SK-N-SH (cell line): Measurements from ENCODE around the gene VRTN. TPM values are rescaled to one million over a fixed set of nuclear protein-coding genes. Genes with fewer than 3 reads are reported as not detected.

Experiments used
- CTCF ChIA-PET: fragments of 300-600, 350-600 bp; formaldehyde crosslinking; extraction: SDS; loops from one replicate; lab custom pipeline; 2021; lab: Yijun Ruan, JAX
- POLR2A ChIA-PET: fragments of 350-600 bp; sonication (Branson Sonifier 250); formaldehyde crosslinking; extraction: SDS; loops from one replicate; lab custom pipeline; 2020; ENCODE audit warnings: antibody characterized with exemption, inconsistent platforms; lab: Yijun Ruan, JAX
- DNase-seq: peaks from one replicate; pipeline ENCODE4 v3.0.0; 2012
- H2AFZ ChIP-seq: fragments of 200-600 bp; sonication (generic); 2 replicates; pipeline ENCODE4 v1.8.1; 2016; ENCODE audit warnings: antibody characterized with exemption, mild to moderate bottlenecking, low read depth
- H3F3A ChIP-seq: fragments of 200-600 bp; sonication (generic); replicated peaks from 2 replicates; pipeline ENCODE3; 2016; ENCODE audit warnings: antibody characterized with exemption, mild to moderate bottlenecking; ENCODE audit not compliant: insufficient read depth
- H3K27ac ChIP-seq, 2 experiments: fragments of 200-500 bp in 1 of 2; fragments of 200-600 bp in 1 of 2; sonication (Bioruptor generic) in 1 of 2; sonication (generic), shearing (Covaris generic) in 1 of 2; 2 replicates each; pipeline versions ENCODE4 v1.5.1 to v1.6.1; 2014 to 2016; ENCODE audit warnings: low read depth in 2 of 2, inconsistent platforms in 1 of 2, low read length in 1 of 2, mild to moderate bottlenecking in 1 of 2, mixed read lengths in 1 of 2
- H3K27me3 ChIP-seq: fragments of 200-600 bp; sonication (generic), shearing (Covaris generic); 2 replicates; pipeline ENCODE4 v1.6.1; 2016; ENCODE audit warnings: mixed run types; ENCODE audit not compliant: insufficient read depth
- H3K36me3 ChIP-seq, 2 experiments: fragments of 200-500 bp in 1 of 2; fragments of 200-600 bp in 1 of 2; sonication (Bioruptor generic) in 1 of 2; sonication (generic) in 1 of 2; replicated peaks in 1 of 2; 2 replicates each; pipeline versions ENCODE3 to v1.5.1; 2014 to 2016; ENCODE audit warnings: low read length in 1 of 2, mild to moderate bottlenecking in 1 of 2; ENCODE audit not compliant: insufficient read depth in 2 of 2, control insufficient read depth in 1 of 2
- H3K4me1 ChIP-seq, 2 experiments: fragments of 200-500 bp in 1 of 2; fragments of 200-600 bp in 1 of 2; sonication (Bioruptor generic) in 1 of 2; sonication (generic), shearing (Covaris generic) in 1 of 2; 2 replicates each; pipeline versions ENCODE4 v1.5.1 to v1.6.1; 2014 to 2016; ENCODE audit warnings: low read depth in 1 of 2, low read length in 1 of 2, mixed run types in 1 of 2; ENCODE audit not compliant: insufficient read depth in 2 of 2, control insufficient read depth in 1 of 2
- H3K4me2 ChIP-seq: fragments of 200-600 bp; sonication (generic), shearing (Covaris generic); 2 replicates; pipeline ENCODE4 v1.6.1; 2017; ENCODE audit warnings: mixed run types
- H3K4me3 ChIP-seq, 2 experiments: fragments of 200-500 bp in 1 of 2; fragments of 200-600 bp in 1 of 2; sonication (Bioruptor generic) in 1 of 2; sonication (generic), shearing (Covaris generic) in 1 of 2; 2 replicates each; pipeline versions ENCODE4 v1.5.1 to v1.8.1; 2014 to 2016; ENCODE audit warnings: low read depth in 2 of 2, inconsistent platforms in 1 of 2, low read length in 1 of 2, mild to moderate bottlenecking in 1 of 2, mixed read lengths in 1 of 2, moderate library complexity in 1 of 2
- H3K79me2 ChIP-seq: fragments of 200-600 bp; sonication (generic); 2 replicates; pipeline ENCODE4 v1.8.1; 2017; ENCODE audit warnings: mild to moderate bottlenecking; ENCODE audit not compliant: insufficient read depth
- H3K9ac ChIP-seq: fragments of 200-600 bp; sonication (generic); 2 replicates; pipeline ENCODE4 v1.6.1; 2017; ENCODE audit warnings: mixed run types
- H3K9me2 ChIP-seq: fragments of 200-600 bp; sonication (generic); 2 replicates; pipeline ENCODE4 v1.6.1; 2017; ENCODE audit warnings: mixed run types
- H3K9me3 ChIP-seq: fragments of 200-600 bp; sonication (generic); 2 replicates; pipeline ENCODE4 v1.6.1; 2017; ENCODE audit warnings: mixed run types, mild to moderate bottlenecking, moderate library complexity
- H4K20me1 ChIP-seq: fragments of 200-600 bp; sonication (generic); 2 replicates; pipeline ENCODE4 v1.6.1; 2017; ENCODE audit warnings: mild to moderate bottlenecking, mixed run types; ENCODE audit not compliant: insufficient read depth
- FOSL2 ChIP-seq: IDR thresholded peaks from 2 replicates; pipeline ENCODE4 v1.4.0; 2012; ENCODE audit warnings: low read depth, mild to moderate bottlenecking, moderate library complexity, borderline replicate concordance
- FOXJ3 ChIP-seq: sonication (generic); formaldehyde crosslinking; IDR thresholded peaks from 2 replicates; pipeline ENCODE4 v1.5.1; 2020; ENCODE audit warnings: mild to moderate bottlenecking, missing genetic modification reagents
- JUND ChIP-seq: IDR thresholded peaks from 2 replicates; pipeline ENCODE4 v1.4.0; 2012
- MAX ChIP-seq: IDR thresholded peaks from 2 replicates; pipeline ENCODE4 v1.4.0; 2012; ENCODE audit warnings: low read depth
- MEF2A ChIP-seq: IDR thresholded peaks from 2 replicates; pipeline ENCODE4 v1.4.0; 2012; ENCODE audit warnings: low read depth, borderline replicate concordance
- NFIC ChIP-seq: IDR thresholded peaks from 2 replicates; pipeline ENCODE4 v1.4.0; 2012; ENCODE audit warnings: borderline replicate concordance
- PBX3 ChIP-seq: IDR thresholded peaks from 2 replicates; pipeline ENCODE4; 2012
- RCOR1 ChIP-seq: fragments of 150-350 bp; IDR thresholded peaks from 2 replicates; pipeline ENCODE4 v1.6.1; 2017; ENCODE audit warnings: antibody characterized with exemption, low read length
- REST ChIP-seq: IDR thresholded peaks from 2 replicates; pipeline ENCODE4 v1.6.1; 2012; ENCODE audit warnings: mild to moderate bottlenecking, low read depth, low read length, moderate library complexity
- SIN3A ChIP-seq: IDR thresholded peaks from 2 replicates; pipeline ENCODE4 v1.6.1; 2012; ENCODE audit warnings: low read depth, mild to moderate bottlenecking, low read length, moderate library complexity, borderline replicate concordance
- TAF1 ChIP-seq: IDR thresholded peaks from 2 replicates; pipeline ENCODE4 v1.6.1; 2012; ENCODE audit warnings: low read depth, mild to moderate bottlenecking, low read length, moderate library complexity, borderline replicate concordance
- WGBS: methylation state at CpG from one replicate; pipeline ENCODE4 v1.1.6; 2017; ENCODE audit warnings: low lambda C conversion rate; 5-methylcytosine and 5-hydroxymethylcytosine counted together
- polyA plus RNA-seq, 3 experiments: library from polyadenylated mRNA; depleted of rRNA; stranded (reverse); fragments of >200 nt; gene quantifications; 2 replicates each; pipeline ENCODE4 v1.2.3, GENCODE V29; 2012
- TF ChIP-seq, protein P1 (sequence below): fragments of 150-350 bp; IDR thresholded peaks from 2 replicates; pipeline ENCODE4 v1.6.1; 2016; ENCODE audit warnings: mild to moderate bottlenecking, low read depth, low read length
- TF ChIP-seq, protein P2 (sequence below): fragments of 200-600 bp; sonication (generic); IDR thresholded peaks from 2 replicates; pipeline ENCODE4 v1.6.1; 2017; ENCODE audit warnings: antibody characterized with exemption, mild to moderate bottlenecking, moderate library complexity

The VRTN gene, protein sequence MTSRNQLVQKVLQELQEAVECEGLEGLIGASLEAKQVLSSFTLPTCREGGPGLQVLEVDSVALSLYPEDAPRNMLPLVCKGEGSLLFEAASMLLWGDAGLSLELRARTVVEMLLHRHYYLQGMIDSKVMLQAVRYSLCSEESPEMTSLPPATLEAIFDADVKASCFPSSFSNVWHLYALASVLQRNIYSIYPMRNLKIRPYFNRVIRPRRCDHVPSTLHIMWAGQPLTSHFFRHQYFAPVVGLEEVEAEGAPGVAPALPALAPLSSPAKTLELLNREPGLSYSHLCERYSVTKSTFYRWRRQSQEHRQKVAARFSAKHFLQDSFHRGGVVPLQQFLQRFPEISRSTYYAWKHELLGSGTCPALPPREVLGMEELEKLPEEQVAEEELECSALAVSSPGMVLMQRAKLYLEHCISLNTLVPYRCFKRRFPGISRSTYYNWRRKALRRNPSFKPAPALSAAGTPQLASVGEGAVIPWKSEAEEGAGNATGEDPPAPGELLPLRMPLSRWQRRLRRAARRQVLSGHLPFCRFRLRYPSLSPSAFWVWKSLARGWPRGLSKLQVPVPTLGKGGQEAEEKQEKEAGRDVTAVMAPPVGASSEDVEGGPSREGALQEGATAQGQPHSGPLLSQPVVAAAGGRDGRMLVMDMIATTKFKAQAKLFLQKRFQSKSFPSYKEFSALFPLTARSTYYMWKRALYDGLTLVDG
- not detected in 2 replicates for polyA plus RNA-seq (2012; rRNA removed)
- polyA plus RNA-seq (2012; cell fraction: cytosol; rRNA removed): not detected in 2 replicates
- polyA plus RNA-seq (2012; cell fraction: nucleus; rRNA removed): not detected in 2 replicates

DNA sequence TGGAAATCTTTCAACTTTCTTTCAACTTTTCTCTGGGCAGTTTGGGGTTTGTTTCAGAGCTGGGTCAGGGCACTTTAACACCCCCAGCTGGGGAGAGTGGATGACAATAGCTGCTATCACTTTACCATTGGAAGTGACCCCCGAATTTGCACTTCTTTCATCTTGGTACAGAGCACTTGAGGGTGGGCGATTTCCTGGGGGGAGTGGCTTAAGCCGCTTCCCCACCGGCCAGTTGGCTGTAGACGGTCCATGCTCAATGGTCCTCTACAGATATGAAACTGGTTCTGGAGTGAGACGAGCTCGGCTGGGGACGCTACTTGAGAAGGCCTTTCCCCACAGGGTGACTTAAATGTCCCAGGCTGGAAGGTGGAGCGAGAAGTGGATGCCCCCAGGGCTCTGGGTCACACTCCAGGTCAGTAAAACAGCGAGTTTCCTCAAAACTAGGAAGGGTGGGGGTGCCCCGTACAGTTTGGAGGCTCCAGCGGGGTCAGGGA is at the start of gene VRTN:
TSS of gene VRTN (plus strand) at position 231 of the 494 bp plus-strand sequence. CDS start 8,313 bp downstream, outside the sequence.
- WGBS: 64% methylated on average over 12 of the region's 12 CpGs
- Histone ChIP-seq H3K27ac (no peak within 1 kb of the TSS), H3K4me3 (no peak within 1 kb of the TSS), H3K79me2 (no peaks in the 10 kb centered on the region), H3K36me3 (no peaks in the 10 kb centered on the region), H3F3A (no peaks in the 10 kb centered on the region), H3K9me3 (no peaks in the 10 kb centered on the region), H2AFZ (no peak within 1 kb of the TSS), H3K4me1 (no peaks in the 10 kb centered on the region), H3K9me2 (no peaks in the 10 kb centered on the region), H3K9ac (no peak within 1 kb of the TSS), H3K27me3 (peaks cover 23% of the 10 kb centered on the region; the same call in 1 of the 2 replicates), H3K4me2 (no peak within 1 kb of the TSS), H4K20me1 (no peaks in the 10 kb centered on the region)
- ChIA-PET CTCF (interaction anchor here (1.4 to 2.6 kb wide), 4 partner anchors 15 to 154 kb away, joined by 4 to 10 read pairs (median 6); no protein-coding TSS in a partner anchor), POLR2A (no interaction called here)
- DNase-seq: no peak
- TF ChIP-seq TAF1 (no peak), JUND (no peak), SIN3A (no peak), NFIC (no peak)
- TF ChIP-seq, protein P1, sequence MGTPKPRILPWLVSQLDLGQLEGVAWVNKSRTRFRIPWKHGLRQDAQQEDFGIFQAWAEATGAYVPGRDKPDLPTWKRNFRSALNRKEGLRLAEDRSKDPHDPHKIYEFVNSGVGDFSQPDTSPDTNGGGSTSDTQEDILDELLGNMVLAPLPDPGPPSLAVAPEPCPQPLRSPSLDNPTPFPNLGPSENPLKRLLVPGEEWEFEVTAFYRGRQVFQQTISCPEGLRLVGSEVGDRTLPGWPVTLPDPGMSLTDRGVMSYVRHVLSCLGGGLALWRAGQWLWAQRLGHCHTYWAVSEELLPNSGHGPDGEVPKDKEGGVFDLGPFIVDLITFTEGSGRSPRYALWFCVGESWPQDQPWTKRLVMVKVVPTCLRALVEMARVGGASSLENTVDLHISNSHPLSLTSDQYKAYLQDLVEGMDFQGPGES: no peak

GRCh38 chr14:74299061-74299545 is 49.2 kb upstream of the VRTN start:
- no peaks in the 10 kb centered on the region for H3K9me3 ChIP-seq
- H3F3A ChIP-seq: peaks cover 6% of the 10 kb centered on the region
- no peaks in the 10 kb centered on the region for H3K9me2 ChIP-seq
- no peaks in the 10 kb centered on the region for H3K27me3 ChIP-seq
- no peak overlapping the region for H3K27ac ChIP-seq
- 89% methylated on average over 10 of the region's 10 CpGs for WGBS
- no peak overlapping the region for H3K9ac ChIP-seq
- no peak for DNase-seq
- no peaks in the 10 kb centered on the region; a peak in 1 of 4 replicates for H3K4me1 ChIP-seq
- no peak overlapping the region for H3K4me2 ChIP-seq
- POLR2A ChIA-PET: no interaction called here
- no peaks in the 10 kb centered on the region for H4K20me1 ChIP-seq
- CTCF ChIA-PET: interaction anchor here (1.0 to 2.8 kb wide), 3 partner anchors 15 to 180 kb away, joined by 5 to 8 read pairs (median 5); no protein-coding TSS in a partner anchor
- peaks cover 39% of the 10 kb centered on the region for H3K79me2 ChIP-seq
- no peak overlapping the region for H2AFZ ChIP-seq
- H3K4me3 ChIP-seq: no peak overlapping the region
- H3K36me3 ChIP-seq: peaks cover 16 to 40% of the 10 kb centered on the region in 2 experiments
- TF ChIP-seq MAX (no peak), PBX3 (no peak), NFIC (no peak), FOSL2 (no peak), MEF2A (no peak), RCOR1 (no peak), SIN3A (no peak), REST (no peak), FOXJ3 (CRISPR knock-in tag) (no peak)
- TF ChIP-seq, protein P1: no peak
- TF ChIP-seq, protein P2, sequence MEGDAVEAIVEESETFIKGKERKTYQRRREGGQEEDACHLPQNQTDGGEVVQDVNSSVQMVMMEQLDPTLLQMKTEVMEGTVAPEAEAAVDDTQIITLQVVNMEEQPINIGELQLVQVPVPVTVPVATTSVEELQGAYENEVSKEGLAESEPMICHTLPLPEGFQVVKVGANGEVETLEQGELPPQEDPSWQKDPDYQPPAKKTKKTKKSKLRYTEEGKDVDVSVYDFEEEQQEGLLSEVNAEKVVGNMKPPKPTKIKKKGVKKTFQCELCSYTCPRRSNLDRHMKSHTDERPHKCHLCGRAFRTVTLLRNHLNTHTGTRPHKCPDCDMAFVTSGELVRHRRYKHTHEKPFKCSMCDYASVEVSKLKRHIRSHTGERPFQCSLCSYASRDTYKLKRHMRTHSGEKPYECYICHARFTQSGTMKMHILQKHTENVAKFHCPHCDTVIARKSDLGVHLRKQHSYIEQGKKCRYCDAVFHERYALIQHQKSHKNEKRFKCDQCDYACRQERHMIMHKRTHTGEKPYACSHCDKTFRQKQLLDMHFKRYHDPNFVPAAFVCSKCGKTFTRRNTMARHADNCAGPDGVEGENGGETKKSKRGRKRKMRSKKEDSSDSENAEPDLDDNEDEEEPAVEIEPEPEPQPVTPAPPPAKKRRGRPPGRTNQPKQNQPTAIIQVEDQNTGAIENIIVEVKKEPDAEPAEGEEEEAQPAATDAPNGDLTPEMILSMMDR: no peak
